Right lobe of liver (tissue), 4 donors: Measurements from ENCODE around the gene SF3A2.

ENCODE experiments used
- CTCF ChIP-seq, 4 donors: fragments of 200-600 bp in 3 of 4; fragments of 450-650 bp in 1 of 4; IDR thresholded peaks; one replicate each; pipeline versions ENCODE4 v1.5.1 to v1.8.0; 2016 to 2022; ENCODE audit warnings: antibody characterized with exemption in 4 of 4, mild to moderate bottlenecking in 2 of 4
- POLR2A ChIP-seq: fragments of 450-650 bp; IDR thresholded peaks from one replicate; pipeline ENCODE4 v1.6.1; 2017; ENCODE audit warnings: antibody characterized with exemption, mild to moderate bottlenecking
- donor health status: DM: no; HTN: no; CAD: no.
- donor health status: DM: no; HTN: no; CAD: no.
- donor health status: DM: no; HTN: yes; CAD: no.

GRCh38 chr19:2213799-2214198 lies 22.8 kb upstream of the SF3A2 start:
- TF ChIP-seq CTCF (IDR thresholded peaks at IDR 0.05) (no peak), POLR2A (no peak)
